HepG2 (cell line): ENCODE results near the gene RASSF4. TPM values are rescaled to one million over a fixed set of nuclear protein-coding genes. Genes with fewer than 3 reads are reported as not detected.
A peak's percentile ranks its signal among the peaks of the same experiment; 100 is the strongest.

Experiments used
- ATAC-seq: fragments of 200-7000 bp; cut with Tn5 transposase; 3 replicates; pipeline ENCODE4 v1.9.1; 2020; ENCODE audit warnings: mild to moderate bottlenecking, moderate library complexity
- BruUV-seq: library from RNA; stranded (reverse); fragments of 400-500 nt; replicated peaks from 2 replicates; lab custom pipeline; 2021; lab: Mats Ljungman, UMichigan
- CTCF ChIA-PET: fragments of 300-600 bp; formaldehyde crosslinking; extraction: SDS; loops from one replicate; lab custom pipeline; 2021; ENCODE audit warnings: low total read pairs, inconsistent platforms, low intra/inter-chr PET ratio; lab: Yijun Ruan, JAX
- POLR2A ChIA-PET: fragments of 350-600 bp; sonication (Branson Sonifier 250); formaldehyde crosslinking; loops from one replicate; lab custom pipeline; 2020; ENCODE audit warnings: antibody characterized with exemption, inconsistent platforms; lab: Yijun Ruan, JAX
- DNase-seq: peaks from one replicate; pipeline ENCODE4 v3.0.0-alpha.2; 2015; ENCODE audit warnings: low spot score
- FAIRE-seq: peaks from 3 replicates; lab custom pipeline; 2011; peaks lifted over from hg19 to GRCh38; lab: Jason Lieb, UNC
- H2AFZ ChIP-seq: one replicate; pipeline ENCODE4 v1.6.1; 2011; ENCODE audit warnings: low read length, inconsistent platforms
- H3K27ac ChIP-seq: fragments of 300-600 bp; 3 replicates; pipeline ENCODE4 v1.8.0; 2011; ENCODE audit warnings: mixed run types, mild to moderate bottlenecking, mixed read lengths, low read length, inconsistent platforms; ENCODE audit not compliant: insufficient read depth; ENCODE audit errors: extremely low read length
- H3K27me3 ChIP-seq, 2 experiments: fragments of 200-600 bp in 1 of 2; 2 replicates in 1 of 2; 3 replicates in 1 of 2; pipeline versions ENCODE4 v1.6.0 to v1.8.0; 2011; ENCODE audit warnings: low read length in 2 of 2, mild to moderate bottlenecking in 2 of 2, moderate library complexity in 2 of 2, inconsistent platforms in 1 of 2; ENCODE audit not compliant: insufficient read depth in 2 of 2, control insufficient read depth in 1 of 2
- H3K36me3 ChIP-seq, 2 experiments: fragments of 200-600 bp in 1 of 2; replicated peaks in 1 of 2; 2 replicates in 1 of 2; 3 replicates in 1 of 2; pipeline versions ENCODE4 v1.5.1 to v1.8.0; 2011; ENCODE audit warnings: low read length in 2 of 2, inconsistent platforms in 1 of 2; ENCODE audit not compliant: insufficient read depth in 2 of 2, control insufficient read depth in 1 of 2
- H3K4me1 ChIP-seq: 2 replicates; pipeline ENCODE4 v1.5.1; 2012; ENCODE audit warnings: low read length, inconsistent platforms; ENCODE audit not compliant: insufficient read depth
- H3K4me2 ChIP-seq: 2 replicates; pipeline ENCODE4 v1.6.0; 2011; ENCODE audit warnings: low read depth, low read length, inconsistent platforms
- H3K4me3 ChIP-seq, 3 experiments: fragments of 200-600 bp in 1 of 3; sonication (generic), shearing (Covaris generic) in 1 of 3; replicated peaks in 1 of 3; 2 replicates each; pipeline ENCODE4 v1.5.1; 2011 to 2016; ENCODE audit warnings: low read length in 3 of 3, inconsistent platforms in 2 of 3, low read depth in 2 of 3, mild to moderate bottlenecking in 2 of 3, control low read depth in 1 of 3, mixed read lengths in 1 of 3; ENCODE audit not compliant: insufficient read depth in 1 of 3
- H3K79me2 ChIP-seq: one replicate; pipeline ENCODE4 v1.6.1; 2011; ENCODE audit warnings: low read length, inconsistent platforms; ENCODE audit not compliant: insufficient read depth
- H3K9ac ChIP-seq: 2 replicates; pipeline ENCODE4 v1.6.0; 2011; ENCODE audit warnings: mild to moderate bottlenecking, low read depth, low read length, inconsistent platforms; ENCODE audit not compliant: insufficient read depth
- H3K9me3 ChIP-seq: 2 replicates; pipeline ENCODE4 v1.5.1; 2012; ENCODE audit warnings: mild to moderate bottlenecking, low read length
- H4K20me1 ChIP-seq: 2 replicates; pipeline ENCODE4 v1.6.0; 2011; ENCODE audit warnings: inconsistent platforms, mild to moderate bottlenecking, low read length, moderate library complexity; ENCODE audit not compliant: insufficient read depth
- ATRX ChIP-seq: sonication (generic); formaldehyde crosslinking; IDR thresholded peaks from 2 replicates; pipeline ENCODE4 v1.4.0; 2020; ENCODE audit warnings: missing genetic modification reagents, borderline replicate concordance
- FOSL2 ChIP-seq: sonication (generic); formaldehyde crosslinking; IDR thresholded peaks from 2 replicates; pipeline ENCODE4 v1.4.0; 2020; ENCODE audit warnings: missing genetic modification reagents
- IKZF4 ChIP-seq: sonication (generic); formaldehyde crosslinking; IDR thresholded peaks from 2 replicates; pipeline ENCODE4 v1.5.1; 2020; ENCODE audit warnings: borderline replicate concordance, mild to moderate bottlenecking, low read depth, missing genetic modification reagents; ENCODE audit errors: not compliant biosample characterization
- NFKBIZ ChIP-seq: IDR thresholded peaks from 2 replicates; pipeline ENCODE4 v1.6.1; 2018; ENCODE audit warnings: missing genetic modification reagents, missing compliant biosample characterization
- PHB2 ChIP-seq: fragments of 450-650 bp; IDR thresholded peaks from 2 replicates; pipeline ENCODE4 v1.6.1; 2018; ENCODE audit not compliant: partially characterized antibody
- RBM22 ChIP-seq: fragments of 200-400 bp; formaldehyde crosslinking; optimal IDR thresholded peaks from 2 replicates; pipeline ENCODE3; 2017; ENCODE audit warnings: mild to moderate bottlenecking, low read length, moderate library complexity
- RELA ChIP-seq: sonication (generic); formaldehyde crosslinking; IDR thresholded peaks from 2 replicates; pipeline ENCODE4 v1.4.0; 2020; ENCODE audit warnings: missing genetic modification reagents
- ZUFSP ChIP-seq: sonication (generic); formaldehyde crosslinking; IDR thresholded peaks from 2 replicates; pipeline ENCODE4 v1.9.0; 2021; ENCODE audit warnings: missing genetic modification reagents, mild to moderate bottlenecking, borderline replicate concordance
- WGBS: methylation state at CpG from one replicate; pipeline ENCODE4 v1.1.6; 2017; ENCODE audit warnings: low lambda C conversion rate; 5-methylcytosine and 5-hydroxymethylcytosine counted together
- in situ Hi-C: cut with HindIII; loops from 2 replicates; pipeline ENCODE4 v1.10.0; 2017; ENCODE audit warnings: low pct_unique_long_range_greater_than_20kb; ENCODE audit not compliant: extremely low pct_ligation_motif_present
- intact Hi-C: fragments of 100-400 bp; cut with micrococcal nuclease; formaldehyde crosslinking; loops from one replicate; pipeline ENCODE4 v1.10.0; 2022; ENCODE audit not compliant: unreplicated experiment
- polyA plus RNA-seq, 8 experiments: library from polyadenylated mRNA; depleted of rRNA in 3 of 8; stranded (reverse) in 7 of 8; unstranded in 1 of 8; fragments of >200 nt; fragmentation: Illumina TruSeq in 4 of 8; extraction: Trizol in 4 of 8; gene quantifications; 2 replicates each; pipeline versions ENCODE4 v1.2.1 to v1.2.3, GENCODE V29; 2011 to 2016; ENCODE audit warnings: low read depth in 4 of 8, missing spikeins in 1 of 8, mixed read lengths in 1 of 8; ENCODE audit not compliant: insufficient read depth in 1 of 8
- total RNA-seq, 5 experiments: library from RNA; depleted of rRNA; stranded (reverse); fragments of >200 nt; fragmentation: Illumina TruSeq; extraction: Trizol; gene quantifications; 2 replicates each; pipeline ENCODE4 v1.2.3, GENCODE V29; 2016; ENCODE audit warnings: low read depth in 1 of 5

Gene RASSF4
- total and polyA plus RNA-seq, 2 of the 13 experiments (the other 11 are each of a cell fraction or from before 2014, with no cell fraction given) = 34.0 to 51.7 TPM

- Histone ChIP-seq H3K4me3 (peak overlapping the region; percentile 69 to 83 (median 82)), H4K20me1 (peaks cover 4% of the 10 kb centered on the region; the same call in 1 of the 2 replicates), H3K9ac (peak overlapping the region; percentile 86), H3K9me3 (no peaks in the 10 kb centered on the region), H3K4me1 (peaks cover 65% of the 10 kb centered on the region), H2AFZ (no peak overlapping the region), H3K27ac (peak overlapping the region; percentile 90), H3K79me2 (peaks cover 48% of the 10 kb centered on the region), H3K36me3 (peaks cover 0 to 6% of the 10 kb centered on the region in 2 experiments; a peak in 2 of 5 replicates), H3K4me2 (peak overlapping the region; percentile 93), H3K27me3 (no peaks in the 10 kb centered on the region; a peak in 1 of 5 replicates)
- intact Hi-C loops (no loop called here), in situ Hi-C loops (loop anchor here (25.0 kb wide), 1 partner anchor 1546 kb away; the partner anchor contains the start of gene HNRNPF)
- POLR2A ChIA-PET = interaction anchor here (1.5 to 13.2 kb wide), 6 partner anchors 8 to 35 kb away, joined by 4 to 407 read pairs (median 45); partner anchors contain the start of gene DEPP1
- WGBS = 20% methylated on average over 5 of the region's 5 CpGs
- CTCF ChIA-PET = no interaction called here
- ATAC-seq = no peak
- BruUV-seq = no TSS peak
- TF ChIP-seq ATRX (CRISPR knock-in tag) = no peak
- no peak for TF ChIP-seq RBM22
- TF ChIP-seq IKZF4 = no peak
- TF ChIP-seq ZUFSP (CRISPR knock-in tag) = no peak
- no peak for TF ChIP-seq PHB2
- peak; percentile 37; the same call in 1 of the 2 replicates for TF ChIP-seq FOSL2 (CRISPR knock-in tag)
- no peak for TF ChIP-seq RELA
- TF ChIP-seq NFKBIZ (CRISPR knock-in tag) = no peak
- no peak for DNase-seq
- no peak for FAIRE-seq
Measured at GRCh38 chr10:44958196-44958897, 1.3 kb upstream of the RASSF4 start.
